ENCODE measurements around the gene SEMA7A. TPM values are rescaled to one million over a fixed set of nuclear protein-coding genes. Genes with fewer than 3 reads are reported as not detected.
A peak's percentile ranks its signal among the peaks of the same experiment; 100 is the strongest.
"Not testable (repeated sequence)": the region's sequence is repeated elsewhere in the genome, so short reads cannot be mapped to it uniquely, and the experiment has no call there.

Gene SEMA7A
- total and polyA plus RNA-seq, 3 experiments from 2014 or later = 1.9 to 72.5 (median 71.2) TPM

GRCh38 chr15:74458473-74458872 is 24.7 kb upstream of the SEMA7A start:
- POLR2A ChIA-PET = no interaction called here
- peaks cover 43 to 67% (median 61%) of the 10 kb centered on the region in 3 donors for H3K4me1 Mint-ChIP-seq
- H3K4me3 ChIP-seq (ENCODE audit: low read length) = no peak overlapping the region
- no peaks in the 10 kb centered on the region for H3K9me3 Mint-ChIP-seq
- H3K27me3 Mint-ChIP-seq = no peaks in the 10 kb centered on the region
- CTCF ChIA-PET = interaction anchor here (1.0 to 1.8 kb wide), 3 partner anchors 20 to 85 kb away, joined by 4 to 5 read pairs (median 4); no protein-coding TSS in a partner anchor
- peaks cover 15% of the 10 kb centered on the region for H3K36me3 ChIP-seq (ENCODE audit: insufficient read depth, low read length)
- H3K27ac Mint-ChIP-seq = peak overlapping the region in 3 of 8 donors; percentile 8 to 21 (median 15)
- H3K36me3 Mint-ChIP-seq = peaks cover 0 to 59% (median 9%) of the 10 kb centered on the region in 3 donors
- H3K4me1 ChIP-seq (ENCODE audit: insufficient read depth, low read length) = peaks cover 17% of the 10 kb centered on the region
- H3K4me3 Mint-ChIP-seq = peak overlapping the region in 2 of 7 donors; percentile 76 to 80
- H3K27me3 ChIP-seq (ENCODE audit: insufficient read depth, low read length, poor library complexity, severe bottlenecking) = no peaks in the 10 kb centered on the region
- no peaks in the 10 kb centered on the region for H3K9me3 ChIP-seq (ENCODE audit: low read length)
- no peak for DNase-seq
- no peak overlapping the region for H3K27ac ChIP-seq (ENCODE audit: low read depth, low read length)

- H3K27me3 Mint-ChIP-seq; H3K4me3 Mint-ChIP-seq; H3K4me3 ChIP-seq (ENCODE audit: low read length); DNase-seq; H3K27me3 ChIP-seq (ENCODE audit: insufficient read depth, low read length, poor library complexity, severe bottlenecking); H3K9me3 Mint-ChIP-seq; H3K27ac ChIP-seq (ENCODE audit: low read depth, low read length); POLR2A ChIA-PET; H3K9me3 ChIP-seq (ENCODE audit: low read length): not testable (repeated sequence)
- Histone ChIP-seq H3K36me3 (ENCODE audit: insufficient read depth, low read length) (peaks cover 26% of the 10 kb centered on the region), H3K4me1 (ENCODE audit: insufficient read depth, low read length) (peaks cover 16% of the 10 kb centered on the region)
- H3K27ac Mint-ChIP-seq = peak overlapping the region in 1 of 8 donors; percentile 77
- H3K36me3 Mint-ChIP-seq = peaks cover 0 to 70% (median 9%) of the 10 kb centered on the region in 3 donors
- CTCF ChIA-PET = interaction anchor here (0.6 to 1.5 kb wide), 4 partner anchors 11 to 75 kb away, joined by 3 to 5 read pairs (median 4); no protein-coding TSS in a partner anchor
- H3K4me1 Mint-ChIP-seq = peaks cover 33 to 57% (median 52%) of the 10 kb centered on the region in 3 donors
These were observed 23.3 kb upstream of the SEMA7A start for GRCh38 chr15:74457036-74457435.

- ChIA-PET CTCF (interaction anchor here (0.8 to 1.5 kb wide), 4 partner anchors 70 to 82 kb away, joined by 3 to 6 read pairs (median 4); no protein-coding TSS in a partner anchor), POLR2A (interaction anchor here (0.7 kb wide), 1 partner anchor 14 kb away, joined by 3 read pairs; no protein-coding TSS in a partner anchor)
- Histone ChIP-seq H3K27me3 (ENCODE audit: insufficient read depth, low read length, poor library complexity, severe bottlenecking) (no peaks in the 10 kb centered on the region), H3K4me1 (ENCODE audit: insufficient read depth, low read length) (peaks cover 4% of the 10 kb centered on the region), H3K9me3 (ENCODE audit: low read length) (no peaks in the 10 kb centered on the region), H3K36me3 (ENCODE audit: insufficient read depth, low read length) (peaks cover 43% of the 10 kb centered on the region), H3K4me3 (ENCODE audit: low read length) (no peak overlapping the region), H3K27ac (ENCODE audit: low read depth, low read length) (no peak overlapping the region)
- peaks cover 19 to 45% (median 35%) of the 10 kb centered on the region in 3 donors for H3K4me1 Mint-ChIP-seq
- peaks cover 5 to 80% (median 24%) of the 10 kb centered on the region in 3 donors for H3K36me3 Mint-ChIP-seq
- no peaks in the 10 kb centered on the region for H3K27me3 Mint-ChIP-seq
- peak overlapping the region in 1 of 7 donors; percentile 27 for H3K4me3 Mint-ChIP-seq
- no peak for DNase-seq
- H3K9me3 Mint-ChIP-seq = no peaks in the 10 kb centered on the region
- H3K27ac Mint-ChIP-seq = peak overlapping the region in 2 of 8 donors; percentile 9 to 28
These were observed 21.2 kb upstream of the SEMA7A start for GRCh38 chr15:74454764-74455500.

- Mint-ChIP-seq H3K27me3 (no peaks in the 10 kb centered on the region), H3K27ac (peak overlapping the region in 6 of 8 donors; percentile 9 to 47 (median 32)), H3K4me1 (peaks cover 19 to 43% (median 34%) of the 10 kb centered on the region in 3 donors), H3K36me3 (peaks cover 5 to 88% (median 25%) of the 10 kb centered on the region in 3 donors), H3K4me3 (peak overlapping the region in 5 of 7 donors; percentile 1 to 32 (median 6)), H3K9me3 (no peaks in the 10 kb centered on the region)
- no peaks in the 10 kb centered on the region for H3K27me3 ChIP-seq (ENCODE audit: insufficient read depth, low read length, poor library complexity, severe bottlenecking)
- CTCF ChIA-PET = interaction anchor here (1.3 to 1.5 kb wide), 3 partner anchors 69 to 80 kb away, joined by 4 to 6 read pairs (median 5); no protein-coding TSS in a partner anchor
- H3K4me3 ChIP-seq (ENCODE audit: low read length) = no peak overlapping the region
- H3K9me3 ChIP-seq (ENCODE audit: low read length) = no peaks in the 10 kb centered on the region
- POLR2A ChIA-PET = interaction anchor here (0.7 kb wide), 1 partner anchor 13 kb away, joined by 3 read pairs; no protein-coding TSS in a partner anchor
- no peaks in the 10 kb centered on the region for H3K4me1 ChIP-seq (ENCODE audit: insufficient read depth, low read length)
- no peak for DNase-seq
- no peak overlapping the region for H3K27ac ChIP-seq (ENCODE audit: low read depth, low read length)
- peaks cover 50% of the 10 kb centered on the region for H3K36me3 ChIP-seq (ENCODE audit: insufficient read depth, low read length)
These were observed 20.4 kb upstream of the SEMA7A start for GRCh38 chr15:74453925-74454763.

GRCh38 chr15:74451861-74452835 is 18.4 kb upstream of the SEMA7A start:
- H3K9me3 ChIP-seq (ENCODE audit: low read length) = no peaks in the 10 kb centered on the region
- H3K36me3 ChIP-seq (ENCODE audit: insufficient read depth, low read length) = peaks cover 59% of the 10 kb centered on the region
- ChIA-PET CTCF (interaction anchor here (1.2 to 2.5 kb wide), 2 partner anchors 12 to 70 kb away, joined by 3 to 7 read pairs; no protein-coding TSS in a partner anchor), POLR2A (no interaction called here)
- H3K27ac ChIP-seq (ENCODE audit: low read depth, low read length) = no peak overlapping the region
- peak overlapping the region in 1 of 8 donors; percentile 38 for H3K27ac Mint-ChIP-seq
- H3K27me3 Mint-ChIP-seq = no peaks in the 10 kb centered on the region
- peaks cover 12 to 92% (median 28%) of the 10 kb centered on the region in 3 donors for H3K36me3 Mint-ChIP-seq
- H3K9me3 Mint-ChIP-seq = no peaks in the 10 kb centered on the region
- peaks cover 13 to 30% (median 23%) of the 10 kb centered on the region in 3 donors for H3K4me1 Mint-ChIP-seq
- no peaks in the 10 kb centered on the region for H3K27me3 ChIP-seq (ENCODE audit: insufficient read depth, low read length, poor library complexity, severe bottlenecking)
- H3K4me1 ChIP-seq (ENCODE audit: insufficient read depth, low read length) = no peaks in the 10 kb centered on the region
- no peak overlapping the region for H3K4me3 Mint-ChIP-seq
- no peak overlapping the region for H3K4me3 ChIP-seq (ENCODE audit: low read length)
- no peak for DNase-seq

- Histone ChIP-seq H3K9me3 (ENCODE audit: low read length) (no peaks in the 10 kb centered on the region), H3K27me3 (ENCODE audit: insufficient read depth, low read length, poor library complexity, severe bottlenecking) (no peaks in the 10 kb centered on the region), H3K36me3 (ENCODE audit: insufficient read depth, low read length) (peaks cover 58% of the 10 kb centered on the region), H3K4me1 (ENCODE audit: insufficient read depth, low read length) (no peaks in the 10 kb centered on the region), H3K27ac (ENCODE audit: low read depth, low read length) (no peak overlapping the region), H3K4me3 (ENCODE audit: low read length) (no peak overlapping the region)
- ChIA-PET CTCF (interaction anchor here (2.5 kb wide), 1 partner anchor 69 kb away, joined by 7 read pairs; no protein-coding TSS in a partner anchor), POLR2A (no interaction called here)
- Mint-ChIP-seq H3K9me3 (no peaks in the 10 kb centered on the region), H3K36me3 (peaks cover 18 to 94% (median 31%) of the 10 kb centered on the region in 3 donors), H3K27ac (peak overlapping the region in 1 of 8 donors; percentile 30), H3K27me3 (no peaks in the 10 kb centered on the region), H3K4me3 (no peak overlapping the region), H3K4me1 (peaks cover 13 to 28% (median 21%) of the 10 kb centered on the region in 3 donors)
- DNase-seq = no peak
These were observed 17.6 kb upstream of the SEMA7A start for GRCh38 chr15:74451322-74451721.

GRCh38 chr15:74449643-74450205 is 16.0 kb upstream of the SEMA7A start:
- Mint-ChIP-seq H3K9me3 (no peaks in the 10 kb centered on the region), H3K27me3 (no peaks in the 10 kb centered on the region), H3K36me3 (peaks cover 25 to 95% (median 37%) of the 10 kb centered on the region in 3 donors), H3K4me1 (peaks cover 10 to 21% (median 17%) of the 10 kb centered on the region in 3 donors), H3K27ac (no peak overlapping the region), H3K4me3 (no peak overlapping the region)
- Histone ChIP-seq H3K9me3 (ENCODE audit: low read length) (no peaks in the 10 kb centered on the region), H3K27me3 (ENCODE audit: insufficient read depth, low read length, poor library complexity, severe bottlenecking) (no peaks in the 10 kb centered on the region), H3K27ac (ENCODE audit: low read depth, low read length) (no peak overlapping the region), H3K4me1 (ENCODE audit: insufficient read depth, low read length) (no peaks in the 10 kb centered on the region), H3K4me3 (ENCODE audit: low read length) (no peak overlapping the region), H3K36me3 (ENCODE audit: insufficient read depth, low read length) (peaks cover 56% of the 10 kb centered on the region)
- POLR2A ChIA-PET = no interaction called here
- CTCF ChIA-PET = interaction anchor here (1.2 to 4.1 kb wide), 2 partner anchors 10 to 70 kb away, joined by 3 to 16 read pairs; no protein-coding TSS in a partner anchor
- DNase-seq = no peak
